PFSK-1 (cell line): Measurements from ENCODE around the gene GABBR1.

Experiments used
- FOXP2 ChIP-seq: optimal IDR thresholded peaks from 2 replicates; pipeline ENCODE3; 2011; ENCODE audit warnings: borderline replicate concordance, control low read depth, inconsistent platforms; ENCODE audit not compliant: insufficient read depth; ENCODE audit errors: extremely low read length, extremely low read depth
- POLR2AphosphoS5 ChIP-seq: IDR thresholded peaks from 2 replicates; pipeline ENCODE4 v1.6.1; 2012; ENCODE audit warnings: low read depth, mild to moderate bottlenecking, control low read depth, low read length, moderate library complexity
- SIN3A ChIP-seq: IDR thresholded peaks from 2 replicates; pipeline ENCODE4 v1.6.1; 2012; ENCODE audit warnings: mild to moderate bottlenecking, low read length, moderate library complexity, borderline replicate concordance; ENCODE audit not compliant: insufficient read depth
- TAF1 ChIP-seq: IDR thresholded peaks from 2 replicates; pipeline ENCODE4 v1.6.1; 2012; ENCODE audit warnings: low read length, control low read depth, borderline replicate concordance; ENCODE audit not compliant: insufficient read depth
- TF ChIP-seq, protein P1 (sequence below), 2 experiments: IDR thresholded peaks; 2 replicates each; pipeline versions ENCODE4 v1.6.1 to v1.8.0; 2011 to 2012; ENCODE audit warnings: low read depth in 2 of 2, low read length in 2 of 2, control low read depth in 1 of 2, inconsistent platforms in 1 of 2, mild to moderate bottlenecking in 1 of 2, moderate library complexity in 1 of 2; ENCODE audit not compliant: insufficient read depth in 1 of 2

Gene GABBR1

GRCh38 chr6:29522227-29522626 lies 110.8 kb downstream of the GABBR1 start:
- TF ChIP-seq FOXP2 (no peak), SIN3A (no peak)
- TF ChIP-seq, protein P1, sequence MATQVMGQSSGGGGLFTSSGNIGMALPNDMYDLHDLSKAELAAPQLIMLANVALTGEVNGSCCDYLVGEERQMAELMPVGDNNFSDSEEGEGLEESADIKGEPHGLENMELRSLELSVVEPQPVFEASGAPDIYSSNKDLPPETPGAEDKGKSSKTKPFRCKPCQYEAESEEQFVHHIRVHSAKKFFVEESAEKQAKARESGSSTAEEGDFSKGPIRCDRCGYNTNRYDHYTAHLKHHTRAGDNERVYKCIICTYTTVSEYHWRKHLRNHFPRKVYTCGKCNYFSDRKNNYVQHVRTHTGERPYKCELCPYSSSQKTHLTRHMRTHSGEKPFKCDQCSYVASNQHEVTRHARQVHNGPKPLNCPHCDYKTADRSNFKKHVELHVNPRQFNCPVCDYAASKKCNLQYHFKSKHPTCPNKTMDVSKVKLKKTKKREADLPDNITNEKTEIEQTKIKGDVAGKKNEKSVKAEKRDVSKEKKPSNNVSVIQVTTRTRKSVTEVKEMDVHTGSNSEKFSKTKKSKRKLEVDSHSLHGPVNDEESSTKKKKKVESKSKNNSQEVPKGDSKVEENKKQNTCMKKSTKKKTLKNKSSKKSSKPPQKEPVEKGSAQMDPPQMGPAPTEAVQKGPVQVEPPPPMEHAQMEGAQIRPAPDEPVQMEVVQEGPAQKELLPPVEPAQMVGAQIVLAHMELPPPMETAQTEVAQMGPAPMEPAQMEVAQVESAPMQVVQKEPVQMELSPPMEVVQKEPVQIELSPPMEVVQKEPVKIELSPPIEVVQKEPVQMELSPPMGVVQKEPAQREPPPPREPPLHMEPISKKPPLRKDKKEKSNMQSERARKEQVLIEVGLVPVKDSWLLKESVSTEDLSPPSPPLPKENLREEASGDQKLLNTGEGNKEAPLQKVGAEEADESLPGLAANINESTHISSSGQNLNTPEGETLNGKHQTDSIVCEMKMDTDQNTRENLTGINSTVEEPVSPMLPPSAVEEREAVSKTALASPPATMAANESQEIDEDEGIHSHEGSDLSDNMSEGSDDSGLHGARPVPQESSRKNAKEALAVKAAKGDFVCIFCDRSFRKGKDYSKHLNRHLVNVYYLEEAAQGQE (IDR thresholded peaks at IDR 0.05; ENCODE audit: insufficient read depth in 1 of 2, low read depth in 2 of 2, low read length in 2 of 2), result no peak

DNA sequence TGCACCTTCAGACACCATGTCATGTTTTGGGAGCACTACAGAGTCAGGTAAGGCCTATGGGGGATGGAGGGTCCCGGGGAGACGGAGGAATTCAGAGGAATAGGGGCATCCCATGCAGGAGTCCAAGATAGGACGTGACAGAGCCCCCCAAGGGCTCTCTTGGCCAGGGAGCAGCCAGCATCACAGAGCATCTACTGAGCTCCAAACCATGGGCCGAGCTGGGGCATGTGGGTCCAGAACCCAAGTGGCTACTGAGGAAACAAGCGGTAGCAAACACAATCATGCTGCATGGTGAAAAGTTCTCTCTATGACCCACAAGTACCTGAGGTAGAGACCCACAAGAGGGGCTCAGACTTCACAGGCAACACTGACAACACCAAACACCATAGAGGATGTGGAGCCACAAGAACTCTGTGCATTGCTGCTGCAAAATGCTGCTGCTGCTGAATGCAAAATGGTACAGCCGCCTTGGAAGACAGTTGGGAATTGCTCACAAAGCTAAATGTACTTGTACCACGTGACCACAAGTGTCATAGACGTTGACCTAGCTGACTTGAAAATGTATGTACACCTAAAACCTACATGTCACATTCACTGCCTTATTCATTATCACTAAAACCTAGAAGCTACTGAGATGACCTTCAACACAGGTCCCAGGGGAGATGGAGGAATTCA lies 111.8 kb downstream of the GABBR1 start:
- no peak for TF ChIP-seq SIN3A
- no peak for TF ChIP-seq FOXP2
- TF ChIP-seq, protein P1 (IDR thresholded peaks at IDR 0.05; ENCODE audit: insufficient read depth in 1 of 2, low read depth in 2 of 2, low read length in 2 of 2), result no peak
- TF ChIP-seq TAF1, result no peak
- TF ChIP-seq POLR2AphosphoS5, result no peak

DNA sequence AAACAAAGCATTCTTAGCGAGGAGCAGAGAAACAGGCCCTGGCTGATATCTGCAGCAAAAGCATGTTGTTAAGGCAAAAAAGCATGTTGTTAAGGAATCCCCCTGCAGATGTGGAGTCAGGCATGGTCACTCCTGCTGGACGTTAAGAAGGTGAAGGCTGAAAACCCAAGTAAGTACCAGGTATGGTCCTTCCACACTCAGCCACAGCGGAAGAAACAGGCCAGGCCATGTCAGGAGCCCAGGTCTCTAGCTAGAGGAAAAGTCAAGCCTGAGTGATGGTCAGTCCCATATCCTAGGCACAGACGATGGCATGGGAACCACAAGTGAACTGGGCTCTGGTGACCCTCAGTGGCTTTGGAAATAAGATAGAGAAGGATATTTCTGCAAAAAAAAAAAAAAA lies 112.8 kb downstream of the GABBR1 start:
- TF ChIP-seq, protein P1 (IDR thresholded peaks at IDR 0.05; ENCODE audit: insufficient read depth in 1 of 2, low read depth in 2 of 2, low read length in 2 of 2), result no peak
- no peak for TF ChIP-seq FOXP2

- TF ChIP-seq POLR2AphosphoS5, result no peak
Observed at GRCh38 chr6:29519291-29520010, 113.5 kb downstream of the GABBR1 start.

DNA sequence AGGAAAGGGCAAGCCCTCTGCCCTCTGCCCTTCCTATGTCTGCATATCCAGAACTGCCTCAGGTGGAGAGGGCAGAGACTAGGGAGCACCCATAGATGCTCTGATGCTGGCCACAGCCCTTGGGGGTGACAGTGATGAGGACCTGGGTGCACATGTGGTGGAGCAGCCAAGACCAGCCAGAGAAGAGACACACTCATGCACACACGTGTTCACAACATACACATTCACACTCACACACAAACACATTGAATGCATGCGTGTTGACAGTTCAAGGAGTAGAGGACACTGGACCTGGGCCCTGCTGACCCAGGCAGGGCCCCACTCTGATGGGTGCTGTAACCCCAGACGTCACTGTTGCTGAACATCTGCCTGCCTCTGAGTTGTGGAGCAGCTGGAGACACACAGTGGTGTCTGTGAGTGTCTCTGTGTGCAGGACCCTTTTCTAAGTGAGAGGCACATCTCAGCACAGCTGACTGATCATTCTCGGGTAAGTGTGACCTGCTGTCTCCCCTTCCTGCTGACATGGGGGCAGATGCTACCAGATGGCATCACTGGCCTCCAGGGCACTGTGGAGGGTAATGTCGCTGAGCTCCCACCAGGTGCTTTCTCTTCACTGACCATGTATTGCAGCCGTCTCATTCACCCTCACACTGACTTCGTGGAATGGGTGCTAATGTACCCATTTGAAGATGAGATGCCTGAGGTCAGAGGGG lies 115.1 kb downstream of the GABBR1 start:
- TF ChIP-seq FOXP2 (no peak), SIN3A (no peak)
- TF ChIP-seq, protein P1 (IDR thresholded peaks at IDR 0.05; ENCODE audit: insufficient read depth in 1 of 2, low read depth in 2 of 2, low read length in 2 of 2), result no peak
